Stimulated activated naive CD8-positive, alpha-beta T cell treated with anti-CD3 and anti-CD28 coated beads, Interleukin-15, Interleukin-2, amounts not matched to agents 100 ng/mL and 50 ng/mL, for 24 hours (primary cell): ENCODE results near the gene MLIP.
"Not testable (repeated sequence)": the region's sequence is repeated elsewhere in the genome, so short reads cannot be mapped to it uniquely, and the experiment has no call there.

Experiments used
- H3K27ac Mint-ChIP-seq: one replicate; pipeline ENCODE4 v1.8.0; 2021; ENCODE audit warnings: mild to moderate bottlenecking, mixed read lengths
- H3K27me3 Mint-ChIP-seq: one replicate; pipeline ENCODE4 v1.8.0; 2021; ENCODE audit warnings: mixed read lengths
- H3K36me3 Mint-ChIP-seq: one replicate; pipeline ENCODE4 v1.8.0; 2021; ENCODE audit warnings: low read depth, mixed read lengths
- H3K4me1 Mint-ChIP-seq: one replicate; pipeline ENCODE4 v1.8.0; 2021; ENCODE audit warnings: low read depth, mixed read lengths
- H3K4me3 Mint-ChIP-seq: one replicate; pipeline ENCODE4 v1.8.0; 2021; ENCODE audit warnings: mild to moderate bottlenecking, mixed read lengths
- H3K9me3 Mint-ChIP-seq: one replicate; pipeline ENCODE4 v1.8.0; 2021; ENCODE audit warnings: mixed read lengths

Gene MLIP

DNA sequence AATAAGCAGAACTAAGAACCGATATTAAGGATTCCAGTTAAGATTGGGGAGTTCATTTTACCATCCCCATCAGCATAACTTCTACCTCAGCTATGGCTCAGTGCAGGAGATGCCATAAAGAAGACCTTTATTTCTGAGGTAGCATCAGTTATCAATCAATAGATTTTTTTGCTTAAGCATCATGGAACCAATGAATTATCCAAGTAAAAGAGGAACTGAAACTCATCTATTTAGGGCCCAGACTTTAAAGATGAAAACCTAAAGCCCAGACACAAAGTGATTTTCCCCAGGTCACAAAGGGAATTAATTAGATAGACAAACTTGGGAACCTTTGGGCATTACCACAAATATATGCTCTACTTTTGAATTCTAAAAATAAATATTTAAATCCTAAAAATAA, 137.8 kb downstream of the MLIP start:
- Mint-ChIP-seq H3K4me3 (no peak overlapping the region), H3K9me3 (no peaks in the 10 kb centered on the region), H3K27ac (no peak overlapping the region), H3K36me3 (no peaks in the 10 kb centered on the region), H3K4me1 (no peaks in the 10 kb centered on the region), H3K27me3 (no peaks in the 10 kb centered on the region)

DNA sequence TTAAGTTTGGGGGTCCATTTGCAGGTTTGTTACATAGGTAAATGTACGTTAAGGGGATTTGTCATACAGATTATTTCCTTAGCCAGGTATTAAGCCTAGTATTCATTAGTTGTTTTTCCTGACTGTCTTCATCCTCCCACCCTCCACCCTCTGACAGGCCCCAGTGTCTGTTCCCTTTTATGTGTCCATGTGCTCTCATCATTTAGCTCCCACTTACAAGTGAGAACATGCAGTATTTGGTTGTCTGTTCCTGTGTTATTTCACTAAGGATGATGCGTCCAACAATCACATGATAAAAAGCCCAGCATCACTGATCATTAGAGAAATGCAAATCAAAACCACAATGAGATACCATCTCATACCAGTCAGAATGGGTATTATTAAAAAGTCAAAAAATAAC, 138.6 kb downstream of the MLIP start:
- not testable (repeated sequence) for H3K9me3 Mint-ChIP-seq, H3K27ac Mint-ChIP-seq, H3K27me3 Mint-ChIP-seq, H3K36me3 Mint-ChIP-seq, H3K4me3 Mint-ChIP-seq, H3K4me1 Mint-ChIP-seq

DNA sequence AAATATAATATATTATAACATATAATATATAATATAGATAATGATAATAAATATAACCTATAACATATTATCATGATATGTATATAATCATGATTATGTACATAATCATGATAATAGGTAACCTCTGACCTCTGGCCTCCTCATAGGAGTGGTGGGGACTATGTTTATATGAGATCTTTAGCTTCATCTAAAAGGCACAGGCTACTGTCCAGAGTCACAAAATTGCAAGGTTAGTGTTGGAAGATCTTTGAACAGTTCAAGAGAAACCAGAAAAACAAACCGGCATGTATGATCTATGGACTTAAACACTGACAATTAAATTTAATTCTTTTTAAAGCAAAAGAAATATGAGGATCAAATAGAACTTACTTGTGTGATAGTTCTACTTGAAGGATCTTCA, 141.3 kb downstream of the MLIP start:
- Mint-ChIP-seq H3K27ac (no peak overlapping the region), H3K9me3 (no peaks in the 10 kb centered on the region), H3K36me3 (no peaks in the 10 kb centered on the region), H3K4me1 (no peaks in the 10 kb centered on the region), H3K27me3 (no peaks in the 10 kb centered on the region), H3K4me3 (no peak overlapping the region)

DNA sequence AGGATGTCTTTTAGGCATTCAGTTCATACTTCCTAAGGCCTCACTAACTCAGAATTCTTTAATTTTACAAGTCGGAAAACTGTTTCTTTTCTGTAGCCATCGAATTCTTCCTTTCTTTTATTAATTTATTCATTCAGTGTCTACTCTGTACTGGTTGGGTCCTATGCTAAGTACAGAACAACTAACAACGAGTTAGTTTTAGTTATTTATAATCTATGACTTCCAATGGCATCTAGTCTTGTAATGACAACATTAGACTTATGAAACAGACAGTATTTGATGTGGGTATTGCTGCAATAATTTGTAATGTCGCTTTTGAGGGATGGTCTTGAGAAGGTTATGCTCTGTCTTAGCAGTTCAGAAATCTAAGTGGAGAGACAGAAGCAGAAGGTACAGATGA, 141.7 kb downstream of the MLIP start:
- H3K36me3 Mint-ChIP-seq: no peaks in the 10 kb centered on the region
- H3K27ac Mint-ChIP-seq: no peak overlapping the region
- H3K4me3 Mint-ChIP-seq: no peak overlapping the region
- H3K4me1 Mint-ChIP-seq: no peaks in the 10 kb centered on the region
- no peaks in the 10 kb centered on the region for H3K27me3 Mint-ChIP-seq
- no peaks in the 10 kb centered on the region for H3K9me3 Mint-ChIP-seq

DNA sequence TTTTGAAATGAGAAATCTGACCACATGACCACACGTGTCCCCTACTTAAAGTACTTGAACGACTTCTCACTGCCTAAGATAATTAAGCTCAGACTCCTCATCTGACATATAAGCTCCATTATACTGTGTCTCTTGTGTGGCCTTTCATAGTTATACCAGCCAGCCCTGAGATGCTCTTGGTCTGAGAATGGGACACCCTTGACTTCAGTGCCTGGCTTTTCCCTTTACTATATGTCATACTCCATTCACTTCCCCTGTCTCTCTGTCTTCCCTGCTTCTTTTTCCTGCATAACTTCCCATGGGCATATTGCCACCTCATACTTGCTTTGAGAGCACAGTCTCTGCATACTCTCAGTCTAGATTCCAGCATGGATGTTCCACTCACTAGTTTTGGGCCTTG, 143.6 kb downstream of the MLIP start:
- Mint-ChIP-seq H3K4me1 (no peaks in the 10 kb centered on the region), H3K4me3 (no peak overlapping the region), H3K36me3 (no peaks in the 10 kb centered on the region), H3K27ac (no peak overlapping the region), H3K9me3 (no peaks in the 10 kb centered on the region), H3K27me3 (no peaks in the 10 kb centered on the region)

DNA sequence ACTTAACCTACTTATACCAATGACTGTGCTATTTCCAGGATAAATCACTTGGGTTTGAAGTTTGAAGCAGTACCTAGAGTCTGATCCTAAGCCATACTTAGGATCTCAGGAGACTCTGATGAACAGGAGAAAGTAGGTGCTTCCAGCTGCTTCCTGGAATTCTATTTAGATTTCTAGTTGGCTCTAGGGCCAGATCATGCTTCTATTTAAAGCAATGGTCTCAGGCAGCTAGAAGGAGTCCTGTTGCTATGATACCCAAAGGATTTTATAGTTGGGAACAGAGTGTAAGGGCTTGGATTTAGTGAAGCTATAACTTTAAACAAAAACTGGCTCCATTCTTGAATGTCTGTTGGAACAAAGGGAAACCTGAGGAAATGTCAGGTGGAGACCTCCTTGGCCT, 144.6 kb downstream of the MLIP start:
- no peaks in the 10 kb centered on the region for H3K27me3 Mint-ChIP-seq
- H3K9me3 Mint-ChIP-seq: no peaks in the 10 kb centered on the region
- no peaks in the 10 kb centered on the region for H3K4me1 Mint-ChIP-seq
- H3K36me3 Mint-ChIP-seq: no peaks in the 10 kb centered on the region
- no peak overlapping the region for H3K4me3 Mint-ChIP-seq
- no peak overlapping the region for H3K27ac Mint-ChIP-seq

DNA sequence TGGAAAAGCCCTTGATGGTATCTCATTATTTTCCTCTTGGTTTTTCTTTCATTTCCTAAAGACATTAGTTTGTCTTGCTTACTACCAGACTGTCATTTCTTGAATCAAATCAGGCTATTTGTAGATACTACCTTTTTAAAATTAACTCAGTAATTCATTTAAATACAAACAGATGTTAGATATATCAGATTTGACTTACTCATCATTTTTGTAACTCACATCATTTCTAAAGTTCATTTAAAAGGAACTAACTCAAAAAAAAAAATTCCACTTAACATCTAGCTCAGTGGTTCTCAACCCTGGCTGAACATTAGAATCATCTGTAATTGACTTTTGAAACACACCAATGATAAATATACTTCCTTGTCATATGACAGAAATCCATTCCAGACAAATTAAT, 148.8 kb downstream of the MLIP start:
- Mint-ChIP-seq H3K36me3 (no peaks in the 10 kb centered on the region), H3K27me3 (no peaks in the 10 kb centered on the region), H3K9me3 (no peaks in the 10 kb centered on the region), H3K4me1 (no peaks in the 10 kb centered on the region), H3K27ac (no peak overlapping the region), H3K4me3 (no peak overlapping the region)

DNA sequence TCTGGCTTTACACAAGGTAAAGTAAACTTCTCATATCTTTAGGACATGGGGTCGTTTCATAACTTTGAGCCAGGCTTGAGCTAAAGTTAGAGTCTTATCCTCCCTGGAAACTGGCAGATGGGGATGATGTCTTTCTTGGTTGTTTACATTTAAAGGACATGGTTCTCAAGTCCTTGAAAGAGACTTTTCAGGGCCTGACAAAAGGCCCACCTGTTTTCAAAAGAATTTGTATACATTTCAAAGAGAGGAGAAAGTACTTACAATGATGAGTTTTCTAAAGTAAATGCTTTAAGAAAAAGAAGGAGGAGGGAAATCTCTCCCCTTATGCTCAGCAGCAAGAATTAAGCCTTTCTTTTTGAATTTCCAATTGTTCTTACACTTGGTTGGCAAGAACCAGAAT, 151.3 kb downstream of the MLIP start:
- H3K27me3 Mint-ChIP-seq: no peaks in the 10 kb centered on the region
- no peaks in the 10 kb centered on the region for H3K9me3 Mint-ChIP-seq
- no peaks in the 10 kb centered on the region for H3K36me3 Mint-ChIP-seq
- no peaks in the 10 kb centered on the region for H3K4me1 Mint-ChIP-seq
- no peak overlapping the region for H3K27ac Mint-ChIP-seq
- H3K4me3 Mint-ChIP-seq: no peak overlapping the region

DNA sequence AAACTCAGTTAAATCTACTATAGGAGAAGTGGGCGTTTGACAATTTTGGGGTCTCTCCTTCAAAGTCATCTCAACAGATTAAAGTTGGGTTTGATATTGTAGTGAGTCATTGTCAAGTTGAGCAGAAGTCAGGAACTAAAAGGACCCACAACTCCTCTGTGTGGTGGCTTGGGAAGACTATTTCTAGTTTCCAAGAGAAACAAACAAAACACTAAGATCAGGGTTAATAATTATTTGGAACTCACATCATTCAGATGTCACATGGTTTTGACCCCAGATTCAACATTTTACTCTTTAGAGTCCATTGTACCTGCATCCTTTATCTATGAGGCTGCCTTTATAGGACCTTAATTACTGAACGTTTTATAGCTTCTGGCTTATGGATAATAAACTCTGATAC, 151.7 kb downstream of the MLIP start:
- Mint-ChIP-seq H3K4me3 (no peak overlapping the region), H3K9me3 (no peaks in the 10 kb centered on the region), H3K27me3 (no peaks in the 10 kb centered on the region), H3K4me1 (no peaks in the 10 kb centered on the region), H3K27ac (no peak overlapping the region), H3K36me3 (no peaks in the 10 kb centered on the region)

DNA sequence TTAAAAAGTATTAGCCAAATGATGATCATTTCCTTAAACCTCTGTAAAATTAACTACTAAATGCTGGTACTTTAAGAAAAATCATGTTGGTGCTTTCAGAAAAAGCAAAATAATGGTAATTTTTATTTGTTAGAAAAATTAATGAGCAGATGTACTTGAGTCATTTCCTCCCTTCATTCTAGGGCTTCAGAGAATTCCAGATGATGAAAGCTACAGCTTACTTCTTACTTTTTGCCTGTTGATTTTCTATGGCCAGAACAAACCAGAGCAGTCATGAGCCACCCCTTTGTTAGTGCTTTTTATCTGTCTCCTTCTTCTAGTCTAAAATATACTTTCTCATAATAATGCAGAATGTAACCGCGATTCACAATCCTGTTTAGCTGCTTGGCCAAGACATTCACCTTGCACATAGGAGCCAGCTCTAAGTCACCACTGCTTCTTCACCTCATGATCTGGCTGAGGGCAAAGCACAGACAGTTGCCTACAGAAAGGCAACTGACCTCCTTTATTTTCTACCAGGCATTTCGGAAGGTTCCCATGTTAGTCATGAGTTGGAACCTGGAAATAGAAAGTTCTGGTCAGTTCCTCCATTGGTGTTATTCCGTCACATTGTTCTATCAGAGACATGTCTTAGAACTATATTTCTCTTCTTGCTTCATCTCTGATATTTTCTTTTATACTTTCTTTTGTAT, 153.5 kb downstream of the MLIP start:
- H3K36me3 Mint-ChIP-seq: no peaks in the 10 kb centered on the region
- no peaks in the 10 kb centered on the region for H3K27me3 Mint-ChIP-seq
- H3K27ac Mint-ChIP-seq: no peak overlapping the region
- no peaks in the 10 kb centered on the region for H3K4me1 Mint-ChIP-seq
- H3K9me3 Mint-ChIP-seq: no peaks in the 10 kb centered on the region
- no peak overlapping the region for H3K4me3 Mint-ChIP-seq

DNA sequence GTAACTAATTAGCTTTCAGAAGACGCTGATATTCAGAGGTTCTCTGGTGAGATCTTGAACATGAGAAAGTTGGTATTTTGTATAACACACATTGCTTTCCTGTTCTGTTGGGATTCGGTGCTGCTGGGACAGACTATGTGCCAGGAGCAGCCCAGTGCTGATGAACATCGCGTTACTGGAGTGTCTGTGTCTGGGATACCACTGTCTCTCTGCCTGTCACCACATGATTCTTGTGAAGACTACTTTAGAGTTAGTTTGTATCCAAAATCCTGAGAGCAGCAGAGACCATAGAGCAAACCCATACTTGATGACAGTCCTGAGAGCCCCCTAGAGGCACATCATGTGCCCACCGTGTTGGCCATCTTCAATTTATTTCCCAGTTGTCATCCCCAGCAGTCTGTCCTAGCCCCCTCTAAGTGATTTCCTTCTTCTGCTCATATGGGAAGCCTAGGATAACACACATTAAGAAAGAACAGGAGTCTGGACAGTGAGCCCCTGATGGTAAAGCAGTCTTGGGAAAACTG, 155.2 kb downstream of the MLIP start:
- no peaks in the 10 kb centered on the region for H3K36me3 Mint-ChIP-seq
- H3K4me3 Mint-ChIP-seq: no peak overlapping the region
- H3K9me3 Mint-ChIP-seq: no peaks in the 10 kb centered on the region
- H3K4me1 Mint-ChIP-seq: no peaks in the 10 kb centered on the region
- no peaks in the 10 kb centered on the region for H3K27me3 Mint-ChIP-seq
- H3K27ac Mint-ChIP-seq: no peak overlapping the region

DNA sequence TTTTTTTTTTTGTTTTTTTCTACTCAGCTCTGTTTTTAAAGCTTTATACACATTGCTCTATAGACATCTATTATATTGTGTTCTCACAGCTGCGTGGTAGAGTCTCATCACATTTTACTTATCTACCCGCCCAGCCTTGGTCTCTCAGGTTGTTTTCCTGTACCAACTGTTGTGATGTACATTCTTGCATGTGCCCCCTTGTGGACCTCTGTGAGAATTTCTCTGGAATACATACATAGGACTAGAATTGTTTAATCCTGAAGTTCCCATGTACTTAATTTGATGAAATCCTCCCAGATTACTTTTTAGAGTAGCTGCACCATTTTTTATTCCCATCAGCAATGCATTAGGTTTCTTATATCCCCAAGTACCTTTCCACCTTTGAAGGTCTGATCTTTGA, 156.6 kb downstream of the MLIP start:
- Mint-ChIP-seq H3K27me3 (no peaks in the 10 kb centered on the region), H3K4me1 (no peaks in the 10 kb centered on the region), H3K4me3 (no peak overlapping the region), H3K36me3 (no peaks in the 10 kb centered on the region), H3K27ac (no peak overlapping the region), H3K9me3 (no peaks in the 10 kb centered on the region)

DNA sequence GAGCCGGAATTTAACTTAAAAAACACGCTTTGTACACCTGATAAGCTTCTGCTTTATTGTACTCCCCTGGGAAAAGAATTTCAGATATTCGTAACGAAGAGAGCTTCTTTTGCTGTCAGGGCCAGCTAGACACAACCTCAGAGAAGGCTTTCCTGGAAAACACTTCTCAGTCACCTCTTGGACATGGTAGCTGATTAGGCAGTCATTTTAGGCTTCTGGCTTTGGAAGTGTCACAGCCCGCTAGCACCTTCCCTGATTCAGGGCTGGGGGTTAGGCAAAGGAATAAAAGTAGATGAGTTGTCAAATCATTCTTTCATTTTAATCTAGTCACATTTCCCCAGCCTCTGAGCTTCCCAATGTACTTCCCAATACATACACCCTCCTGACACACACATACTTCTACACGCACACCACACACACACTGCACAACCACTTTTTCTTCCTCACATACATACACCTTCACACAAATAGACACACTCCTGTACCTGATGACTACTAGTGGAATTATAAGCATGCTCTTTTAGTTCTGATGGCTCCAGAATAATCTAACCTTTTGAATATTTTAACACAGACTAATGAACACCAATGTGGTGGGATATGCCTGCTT, 162.1 kb downstream of the MLIP start:
- Mint-ChIP-seq H3K27ac (no peak overlapping the region), H3K4me1 (no peaks in the 10 kb centered on the region), H3K36me3 (no peaks in the 10 kb centered on the region), H3K27me3 (no peaks in the 10 kb centered on the region), H3K4me3 (no peak overlapping the region), H3K9me3 (peaks cover 10% of the 10 kb centered on the region)

DNA sequence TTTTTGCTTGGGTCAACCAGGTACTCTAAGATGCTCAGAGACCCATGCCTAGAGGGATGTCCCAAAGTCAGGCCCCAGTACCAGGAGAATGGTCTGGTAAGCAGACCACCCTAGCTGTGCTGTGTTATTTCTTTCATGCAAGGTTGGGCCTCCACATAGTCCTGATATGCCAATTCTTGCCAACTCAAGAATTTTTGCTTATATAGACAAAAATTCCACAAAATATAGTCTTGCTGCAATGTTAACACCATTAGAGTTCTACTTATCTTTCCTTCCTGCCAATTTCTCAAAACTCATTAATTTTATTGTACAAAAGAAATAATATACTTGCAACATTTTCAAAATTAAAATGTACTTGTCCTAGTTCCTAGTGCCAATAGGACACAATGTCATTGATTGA, 163.1 kb downstream of the MLIP start:
- H3K36me3 Mint-ChIP-seq: no peaks in the 10 kb centered on the region
- H3K27ac Mint-ChIP-seq: no peak overlapping the region
- H3K4me3 Mint-ChIP-seq: no peak overlapping the region
- no peaks in the 10 kb centered on the region for H3K4me1 Mint-ChIP-seq
- peaks cover 10% of the 10 kb centered on the region for H3K9me3 Mint-ChIP-seq
- H3K27me3 Mint-ChIP-seq: no peaks in the 10 kb centered on the region

DNA sequence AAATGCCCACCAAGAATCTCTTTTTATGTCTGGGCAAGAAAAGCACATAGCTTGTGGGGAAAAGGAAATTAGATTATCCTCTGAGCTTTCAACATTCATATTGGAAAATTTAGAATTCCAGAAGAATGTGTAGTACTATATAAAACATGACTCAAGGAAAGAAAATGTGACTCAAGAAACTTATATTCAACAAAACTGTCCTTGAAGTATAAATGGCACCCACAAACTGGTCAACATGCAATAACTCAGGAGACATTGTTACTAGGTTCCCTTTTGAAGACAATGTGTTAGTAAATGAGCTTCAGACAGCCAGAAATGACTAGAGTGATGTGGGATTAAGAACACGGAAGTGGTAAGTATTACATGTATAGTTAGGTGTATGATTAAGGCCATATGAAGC, 170.9 kb downstream of the MLIP start:
- Mint-ChIP-seq H3K9me3 (peaks cover 18% of the 10 kb centered on the region), H3K27ac (no peak overlapping the region), H3K36me3 (no peaks in the 10 kb centered on the region), H3K27me3 (no peaks in the 10 kb centered on the region), H3K4me3 (no peak overlapping the region), H3K4me1 (no peaks in the 10 kb centered on the region)
